ENCODE measurements around the gene AK2.
"Not testable (repeated sequence)": the region's sequence is repeated elsewhere in the genome, so short reads cannot be mapped to it uniquely, and the experiment has no call there.

Gene AK2

GRCh38 chr1:32997381-32997891, 39.2 kb downstream of the AK2 start:
- DNase-seq = no peak

- DNase-seq = not testable (repeated sequence)
These were observed 43.4 kb downstream of the AK2 start for GRCh38 chr1:32993324-32993636.

- peak; percentile 63 for DNase-seq
These were observed 44.0 kb downstream of the AK2 start for GRCh38 chr1:32992489-32993323.

- DNase-seq = no peak
These were observed 44.7 kb downstream of the AK2 start for GRCh38 chr1:32991819-32992488.

- no peak for DNase-seq
These were observed 45.3 kb downstream of the AK2 start for GRCh38 chr1:32991386-32991785.

- no peak for DNase-seq
These were observed 45.8 kb downstream of the AK2 start for GRCh38 chr1:32990887-32991286.

GRCh38 chr1:32989160-32990050, 47.3 kb downstream of the AK2 start:
- no peak for DNase-seq

- DNase-seq = no peak
These were observed 48.0 kb downstream of the AK2 start for GRCh38 chr1:32988665-32989064.

GRCh38 chr1:32985226-32985625, 51.5 kb downstream of the AK2 start:
- DNase-seq = no peak

- DNase-seq = peak; percentile 80
These were observed 52.1 kb downstream of the AK2 start for GRCh38 chr1:32984455-32985171.

- no peak for DNase-seq
These were observed 52.6 kb downstream of the AK2 start for GRCh38 chr1:32984090-32984454.

GRCh38 chr1:32983020-32983419, 53.7 kb downstream of the AK2 start:
- no peak for DNase-seq

- DNase-seq = peak; percentile 86
These were observed 55.4 kb downstream of the AK2 start for GRCh38 chr1:32981003-32981901.

GRCh38 chr1:32980080-32980479, 56.6 kb downstream of the AK2 start:
- DNase-seq = no peak

- DNase-seq = no peak
These were observed 57.8 kb downstream of the AK2 start for GRCh38 chr1:32978854-32979253.

- DNase-seq = no peak
These were observed 59.1 kb downstream of the AK2 start for GRCh38 chr1:32977546-32978087.

- not testable (repeated sequence) for DNase-seq
These were observed 61.6 kb downstream of the AK2 start for GRCh38 chr1:32975055-32975454.

- DNase-seq = not testable (repeated sequence)
These were observed 63.2 kb downstream of the AK2 start for GRCh38 chr1:32973458-32973857.

GRCh38 chr1:32972814-32973428, 63.8 kb downstream of the AK2 start:
- DNase-seq = no peak

GRCh38 chr1:32971576-32971975, 65.1 kb downstream of the AK2 start:
- no peak for DNase-seq

- no peak for DNase-seq
These were observed 65.5 kb downstream of the AK2 start for GRCh38 chr1:32971156-32971555.

All from CD4-positive, alpha-beta T cell treated with Interleukin-10 for 1 hour (primary cell).